Karpas-422 (cell line): ENCODE measurements around the gene SNRPA1. TPM values are rescaled to one million over a fixed set of nuclear protein-coding genes. Genes with fewer than 3 reads are reported as not detected.
"Not testable (repeated sequence)": the region's sequence is repeated elsewhere in the genome, so short reads cannot be mapped to it uniquely, and the experiment has no call there.

ENCODE experiments used
- DNase-seq: peaks from one replicate; pipeline ENCODE4 v3.0.0-alpha.2; 2015
- H2AFZ ChIP-seq: fragments of 200-600 bp; sonication (generic); 2 replicates; pipeline ENCODE4 v1.6.1; 2014; ENCODE audit warnings: antibody characterized with exemption, low read length, mixed read lengths
- H3K27ac ChIP-seq: fragments of 200-600 bp; sonication (generic); 2 replicates; pipeline ENCODE4 v1.5.1; 2014; ENCODE audit warnings: mild to moderate bottlenecking, low read length, moderate library complexity
- H3K27me3 ChIP-seq: fragments of 200-600 bp; sonication (generic); 2 replicates; pipeline ENCODE4 v1.6.1; 2014; ENCODE audit warnings: low read length, mixed read lengths
- H3K36me3 ChIP-seq: fragments of 200-600 bp; sonication (generic); 2 replicates; pipeline ENCODE4 v1.6.1; 2014; ENCODE audit warnings: low read length, mixed read lengths; ENCODE audit not compliant: insufficient read depth
- H3K4me1 ChIP-seq: fragments of 200-600 bp; sonication (generic); 2 replicates; pipeline ENCODE4 v1.6.1; 2014; ENCODE audit warnings: mild to moderate bottlenecking, low read length, mixed read lengths
- H3K4me2 ChIP-seq: fragments of 200-600 bp; sonication (generic); 2 replicates; pipeline ENCODE4 v1.6.1; 2014; ENCODE audit warnings: low read length, low read depth, mild to moderate bottlenecking; ENCODE audit not compliant: poor library complexity, severe bottlenecking
- H3K4me3 ChIP-seq: fragments of 200-600 bp; sonication (generic); 2 replicates; pipeline ENCODE4 v1.5.1; 2014; ENCODE audit warnings: mild to moderate bottlenecking, antibody characterized with exemption, low read length, mixed read lengths
- H3K79me2 ChIP-seq: fragments of 200-600 bp; sonication (generic); 2 replicates; pipeline ENCODE4 v1.6.1; 2014; ENCODE audit warnings: mild to moderate bottlenecking, low read length, mixed read lengths
- H3K9ac ChIP-seq: fragments of 200-600 bp; sonication (generic); 2 replicates; pipeline ENCODE4 v1.6.0; 2014; ENCODE audit warnings: low read length
- H3K9me2 ChIP-seq: fragments of 200-600 bp; sonication (generic), shearing (Covaris generic); replicated peaks from 2 replicates; pipeline ENCODE4 v1.6.0; 2014; ENCODE audit warnings: mild to moderate bottlenecking, low read length, moderate library complexity; ENCODE audit not compliant: insufficient read depth
- H3K9me3 ChIP-seq: fragments of 300-700, 200-600 bp; sonication (generic); 2 replicates; pipeline ENCODE4 v1.6.1; 2014; ENCODE audit warnings: low read length, mixed read lengths
- H4K20me1 ChIP-seq: fragments of 200-600 bp; sonication (generic); 2 replicates; pipeline ENCODE4 v1.6.1; 2014; ENCODE audit warnings: mild to moderate bottlenecking, antibody characterized with exemption, low read length, low read depth; ENCODE audit not compliant: insufficient read depth
- total RNA-seq: library from RNA; depleted of rRNA; stranded (reverse); fragments of >200 nt; shearing (Covaris generic); gene quantifications from 2 replicates; pipeline ENCODE4 v1.2.3, GENCODE V29; 2014; ENCODE audit warnings: low replicate concordance; rRNA removed

Gene SNRPA1
- total RNA-seq: 52.3 and 53.4 TPM in 2 replicates

DNA sequence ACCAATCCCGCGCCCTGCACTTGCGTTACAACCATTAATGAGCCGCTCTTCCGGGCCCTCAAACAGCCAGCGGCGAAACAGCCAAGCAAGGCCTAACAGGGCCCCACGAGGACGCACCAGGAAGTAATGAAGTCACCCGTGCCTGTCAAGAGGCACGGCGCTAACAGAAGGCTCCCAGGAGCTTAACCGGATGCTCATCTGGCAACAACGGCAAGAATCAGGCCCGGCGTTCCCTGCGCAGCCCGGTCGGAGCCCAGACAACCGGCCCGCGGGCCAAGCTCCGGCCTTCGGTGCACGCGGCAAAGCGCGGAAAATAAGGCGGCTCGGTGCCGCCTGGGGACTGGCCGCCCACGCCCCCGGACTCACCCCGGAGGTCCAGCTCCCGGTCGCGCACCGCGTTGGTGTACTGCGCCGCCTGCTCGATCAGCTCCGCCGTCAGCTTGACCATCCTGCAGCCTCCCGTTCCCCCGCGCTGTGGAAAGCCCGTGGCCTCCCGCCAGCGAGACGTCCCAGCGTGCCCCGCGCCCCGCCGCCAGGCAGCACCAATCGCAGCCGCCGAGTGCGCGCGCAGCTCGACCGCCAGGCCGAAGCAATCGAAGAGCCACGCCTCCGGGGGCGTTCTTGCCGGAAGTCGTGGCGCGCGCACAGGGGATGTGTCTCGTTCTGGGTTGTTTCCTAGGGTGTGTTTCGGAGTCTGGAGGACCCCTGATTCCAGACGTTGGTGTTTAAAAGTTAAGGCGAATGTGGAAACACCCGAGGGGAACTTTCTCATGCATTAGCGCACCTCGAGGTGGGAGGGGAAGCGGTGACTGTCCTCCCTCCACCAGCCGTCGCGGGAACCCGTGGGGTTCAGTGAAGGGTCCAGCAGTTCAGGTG, at the start of gene SNRPA1:
SNRPA1 (minus strand) TSS at position 518 of the 876 bp plus-strand sequence; CDS start at position 448, 70 bp downstream.
- Histone ChIP-seq H3K27me3 (no peaks in the 10 kb centered on the region), H4K20me1 (peaks cover 31% of the 10 kb centered on the region), H3K36me3 (peaks cover 20% of the 10 kb centered on the region), H2AFZ (peak within 1 kb of the TSS; percentile 32; the same call in 1 of the 2 replicates), H3K9me3 (no peaks in the 10 kb centered on the region), H3K79me2 (peaks cover 50% of the 10 kb centered on the region), H3K4me1 (peaks cover 28% of the 10 kb centered on the region), H3K27ac (peak within 1 kb of the TSS; percentile 85), H3K9ac (peak within 1 kb of the TSS; percentile 95), H3K4me2 (peak within 1 kb of the TSS; percentile 89), H3K4me3 (peak within 1 kb of the TSS; percentile 91), H3K9me2 (0 out of 2 replicates have a peak, but pooled peaks cover 3% of the 10 kb centered on the region)
- peak; percentile 98 for DNase-seq

DNA sequence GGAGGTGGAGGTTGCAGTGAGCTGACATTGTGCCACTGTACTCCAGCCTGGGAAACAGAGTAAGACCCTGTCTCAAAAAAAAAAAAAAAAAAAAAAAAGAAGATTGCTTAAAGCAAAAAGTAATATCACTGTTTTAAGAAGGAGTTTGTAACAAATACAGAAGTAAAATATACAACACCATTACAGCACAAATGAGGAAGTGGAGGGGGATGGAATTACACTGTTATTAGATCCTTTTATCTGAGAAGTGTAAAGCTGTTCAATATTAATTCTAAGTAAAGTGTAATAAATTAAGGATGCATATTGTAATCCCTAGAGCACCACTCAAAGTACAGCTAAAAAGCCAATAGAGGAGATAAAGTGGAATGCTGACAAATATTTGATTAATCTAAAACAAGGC, 47.0 kb upstream of the SNRPA1 start:
- Histone ChIP-seq H3K4me3 (no peak overlapping the region), H3K4me2 (no peak overlapping the region), H4K20me1 (no peaks in the 10 kb centered on the region), H3K4me1 (peaks cover 8% of the 10 kb centered on the region), H3K9me3 (no peaks in the 10 kb centered on the region), H3K9me2 (no peaks in the 10 kb centered on the region), H2AFZ (no peak overlapping the region), H3K27me3 (no peaks in the 10 kb centered on the region), H3K9ac (no peak overlapping the region), H3K79me2 (no peaks in the 10 kb centered on the region), H3K27ac (no peak overlapping the region), H3K36me3 (no peaks in the 10 kb centered on the region)
- DNase-seq: no peak

GRCh38 chr15:101338502-101339057, 43.5 kb upstream of the SNRPA1 start:
- Histone ChIP-seq H3K9me2 (no peaks in the 10 kb centered on the region), H3K4me2 (no peak overlapping the region), H3K9ac (no peak overlapping the region), H3K4me3 (no peak overlapping the region), H2AFZ (no peak overlapping the region), H3K27me3 (no peaks in the 10 kb centered on the region), H3K36me3 (no peaks in the 10 kb centered on the region), H4K20me1 (no peaks in the 10 kb centered on the region), H3K4me1 (no peaks in the 10 kb centered on the region; the same call in 1 of the 2 replicates), H3K9me3 (peaks cover 11% of the 10 kb centered on the region), H3K79me2 (no peaks in the 10 kb centered on the region), H3K27ac (no peak overlapping the region)
- DNase-seq: no peak

GRCh38 chr15:101337976-101338375, 42.9 kb upstream of the SNRPA1 start:
- H3K9me2 ChIP-seq: no peaks in the 10 kb centered on the region
- H3K4me1 ChIP-seq: no peaks in the 10 kb centered on the region; the same call in 1 of the 2 replicates
- H3K4me2 ChIP-seq: no peak overlapping the region
- no peak overlapping the region for H3K4me3 ChIP-seq
- no peak for DNase-seq
- H3K9me3 ChIP-seq: peaks cover 11% of the 10 kb centered on the region
- no peaks in the 10 kb centered on the region for H4K20me1 ChIP-seq
- no peaks in the 10 kb centered on the region for H3K79me2 ChIP-seq
- H3K27ac ChIP-seq: no peak overlapping the region
- no peak overlapping the region for H3K9ac ChIP-seq
- no peaks in the 10 kb centered on the region for H3K27me3 ChIP-seq
- no peak overlapping the region for H2AFZ ChIP-seq
- no peaks in the 10 kb centered on the region for H3K36me3 ChIP-seq

DNA sequence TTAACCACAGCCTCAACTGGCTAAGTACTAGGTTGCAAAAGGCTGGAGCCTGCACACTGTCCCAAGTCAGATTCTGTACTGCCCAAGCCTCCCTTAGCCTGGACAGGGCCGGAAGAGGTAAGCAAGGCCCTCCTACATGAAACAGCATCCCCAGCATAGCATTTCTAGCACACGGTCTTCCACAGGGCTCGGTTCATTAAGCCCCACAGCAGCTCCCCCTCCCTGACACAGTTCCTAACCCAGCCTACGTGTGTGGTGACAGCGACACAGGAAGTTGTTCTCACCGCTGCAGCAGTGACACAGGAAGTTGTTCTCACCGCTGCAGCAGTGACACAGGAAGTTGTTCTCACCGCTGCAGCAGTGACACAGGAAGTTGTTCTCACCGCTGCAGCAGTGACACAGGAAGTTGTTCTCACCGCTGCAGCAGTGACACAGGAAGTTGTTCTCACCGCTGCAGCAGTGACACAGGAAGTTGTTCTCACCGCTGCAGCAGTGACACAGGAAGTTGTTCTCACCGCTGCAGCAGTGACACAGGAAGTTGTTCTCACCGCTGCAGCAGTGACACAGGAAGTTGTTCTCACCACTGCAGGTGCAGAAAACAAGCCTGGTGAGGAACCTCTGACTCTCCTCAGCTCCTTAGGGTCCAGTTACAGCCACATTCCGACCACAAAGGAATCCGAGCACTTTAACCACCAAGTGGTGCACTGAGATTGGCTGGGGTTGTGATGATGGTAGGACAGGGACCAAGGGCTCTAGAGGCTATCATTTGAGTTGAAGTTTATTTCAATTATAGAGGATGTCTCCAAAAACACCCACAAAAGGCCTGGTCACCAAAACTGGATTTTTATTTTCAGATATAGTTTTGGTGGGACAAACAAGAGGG, 39.1 kb upstream of the SNRPA1 start:
- not testable (repeated sequence) for H3K9ac ChIP-seq, H3K4me1 ChIP-seq, H3K4me2 ChIP-seq, H3K36me3 ChIP-seq, H3K9me2 ChIP-seq, H3K27me3 ChIP-seq, H4K20me1 ChIP-seq, H3K27ac ChIP-seq, DNase-seq, H3K79me2 ChIP-seq
- Histone ChIP-seq H2AFZ (peak overlapping the region; percentile 98), H3K4me3 (peak overlapping the region; percentile 47), H3K9me3 (peaks cover 11% of the 10 kb centered on the region)

GRCh38 chr15:101332061-101332467, 37.0 kb upstream of the SNRPA1 start:
- H3K79me2 ChIP-seq: no peaks in the 10 kb centered on the region
- no peaks in the 10 kb centered on the region for H3K9me2 ChIP-seq
- H3K9me3 ChIP-seq: peaks cover 11% of the 10 kb centered on the region
- no peak overlapping the region for H3K4me2 ChIP-seq
- H3K27me3 ChIP-seq: no peaks in the 10 kb centered on the region
- no peak for DNase-seq
- no peaks in the 10 kb centered on the region for H3K4me1 ChIP-seq
- H4K20me1 ChIP-seq: no peaks in the 10 kb centered on the region
- no peak overlapping the region for H3K27ac ChIP-seq
- no peaks in the 10 kb centered on the region for H3K36me3 ChIP-seq
- no peak overlapping the region for H3K9ac ChIP-seq
- no peak overlapping the region for H2AFZ ChIP-seq
- H3K4me3 ChIP-seq: no peak overlapping the region

DNA sequence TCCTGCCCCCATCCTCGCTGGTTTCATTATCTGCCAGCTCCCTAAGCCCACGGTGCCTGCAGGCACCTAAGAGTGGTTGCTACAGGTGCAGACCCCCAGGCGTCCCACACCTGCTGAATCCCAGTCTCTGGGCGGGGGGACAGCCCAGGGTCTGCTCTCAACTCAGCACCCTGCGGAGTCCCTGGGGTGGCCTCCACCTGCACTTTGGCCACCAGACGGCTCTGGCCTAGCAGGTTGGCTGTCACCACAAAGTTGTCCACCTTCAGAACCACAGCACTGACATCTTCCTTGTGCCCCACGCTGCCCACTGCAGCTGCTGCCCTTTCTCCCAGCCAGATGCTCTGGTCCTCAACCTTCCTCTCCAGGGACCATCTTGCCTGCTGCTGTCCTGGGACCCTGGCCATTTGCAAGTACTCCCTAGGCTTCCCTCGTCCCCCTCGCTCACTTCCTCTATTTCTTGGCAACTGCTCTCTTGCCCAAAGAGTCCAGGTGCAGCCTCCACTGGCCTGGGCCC, 34.9 kb upstream of the SNRPA1 start:
- Histone ChIP-seq H3K27me3 (no peaks in the 10 kb centered on the region), H3K79me2 (no peaks in the 10 kb centered on the region), H3K4me3 (no peak overlapping the region), H3K4me2 (no peak overlapping the region), H3K36me3 (no peaks in the 10 kb centered on the region), H3K9ac (no peak overlapping the region), H3K9me3 (peaks cover 7% of the 10 kb centered on the region), H3K27ac (no peak overlapping the region), H2AFZ (no peak overlapping the region), H4K20me1 (no peaks in the 10 kb centered on the region), H3K4me1 (no peaks in the 10 kb centered on the region), H3K9me2 (no peaks in the 10 kb centered on the region)
- no peak for DNase-seq
